HL-60 (cell line): ENCODE measurements around the gene ZBED3.

ENCODE experiments used
- DNase-seq, 2 experiments: peaks; one replicate each; pipeline ENCODE4 v3.0.0-alpha.2; 2010 to 2020; ENCODE audit warnings: low read depth in 1 of 2, low spot score in 1 of 2
- H3K27ac ChIP-seq: fragments of 250-450 bp; sonication (Bioruptor Pico); replicated peaks from 2 replicates; pipeline ENCODE4 v1.5.1; 2020; ENCODE audit warnings: mild to moderate bottlenecking, moderate library complexity
- H3K27me3 ChIP-seq: fragments of 250-450 bp; sonication (Bioruptor Pico); 2 replicates; pipeline ENCODE4 v1.5.1; 2021; ENCODE audit warnings: mild to moderate bottlenecking, moderate library complexity; ENCODE audit not compliant: insufficient read depth, poor library complexity, severe bottlenecking
- H3K4me3 ChIP-seq: replicated peaks from 2 replicates; pipeline ENCODE4 v1.5.1; 2011; ENCODE audit warnings: mild to moderate bottlenecking, control low read depth, low read length; ENCODE audit not compliant: insufficient read depth
- GABPA ChIP-seq: IDR thresholded peaks from 2 replicates; pipeline ENCODE4 v1.6.1; 2012; ENCODE audit warnings: low read depth
- POLR2AphosphoS5 ChIP-seq: IDR thresholded peaks from 2 replicates; pipeline ENCODE4 v1.6.1; 2012; ENCODE audit warnings: low read depth
- SPI1 ChIP-seq: IDR thresholded peaks from 2 replicates; pipeline ENCODE4 v1.6.1; 2012; ENCODE audit warnings: low read depth, mild to moderate bottlenecking, borderline replicate concordance
- TF ChIP-seq, protein P1 (sequence below): IDR thresholded peaks from 2 replicates; pipeline ENCODE4 v1.6.1; 2012; ENCODE audit warnings: low read depth; ENCODE audit not compliant: insufficient replicate concordance
- TF ChIP-seq, protein P2 (sequence below): IDR thresholded peaks from one replicate; pipeline ENCODE4 v1.5.1; 2011; ENCODE audit warnings: low read length, control low read depth, inconsistent platforms; ENCODE audit not compliant: insufficient read depth

ZBED3 gene

DNA sequence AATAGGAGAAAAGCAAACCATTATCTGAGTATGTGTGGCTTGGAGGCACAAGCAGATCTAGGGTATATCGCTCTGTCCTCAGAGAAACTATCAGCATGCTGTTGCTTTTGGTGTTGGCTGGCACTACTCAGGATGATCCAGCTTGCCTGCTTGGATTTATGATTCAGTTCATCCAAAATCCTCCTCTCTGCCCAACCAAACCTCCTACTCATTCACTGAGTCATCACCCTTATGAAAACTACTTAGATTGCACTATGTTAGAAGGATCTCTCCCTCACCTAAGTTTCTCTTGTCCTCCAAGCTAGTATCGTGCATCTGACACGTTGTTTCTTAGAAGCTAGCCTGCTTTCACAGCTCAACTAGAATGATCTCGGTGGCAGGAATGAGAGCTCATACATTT is 14.2 kb upstream of the ZBED3 start:
- H3K27ac ChIP-seq, result no peak overlapping the region
- no peak for DNase-seq
- TF ChIP-seq GABPA, result no peak
- TF ChIP-seq, protein P1, sequence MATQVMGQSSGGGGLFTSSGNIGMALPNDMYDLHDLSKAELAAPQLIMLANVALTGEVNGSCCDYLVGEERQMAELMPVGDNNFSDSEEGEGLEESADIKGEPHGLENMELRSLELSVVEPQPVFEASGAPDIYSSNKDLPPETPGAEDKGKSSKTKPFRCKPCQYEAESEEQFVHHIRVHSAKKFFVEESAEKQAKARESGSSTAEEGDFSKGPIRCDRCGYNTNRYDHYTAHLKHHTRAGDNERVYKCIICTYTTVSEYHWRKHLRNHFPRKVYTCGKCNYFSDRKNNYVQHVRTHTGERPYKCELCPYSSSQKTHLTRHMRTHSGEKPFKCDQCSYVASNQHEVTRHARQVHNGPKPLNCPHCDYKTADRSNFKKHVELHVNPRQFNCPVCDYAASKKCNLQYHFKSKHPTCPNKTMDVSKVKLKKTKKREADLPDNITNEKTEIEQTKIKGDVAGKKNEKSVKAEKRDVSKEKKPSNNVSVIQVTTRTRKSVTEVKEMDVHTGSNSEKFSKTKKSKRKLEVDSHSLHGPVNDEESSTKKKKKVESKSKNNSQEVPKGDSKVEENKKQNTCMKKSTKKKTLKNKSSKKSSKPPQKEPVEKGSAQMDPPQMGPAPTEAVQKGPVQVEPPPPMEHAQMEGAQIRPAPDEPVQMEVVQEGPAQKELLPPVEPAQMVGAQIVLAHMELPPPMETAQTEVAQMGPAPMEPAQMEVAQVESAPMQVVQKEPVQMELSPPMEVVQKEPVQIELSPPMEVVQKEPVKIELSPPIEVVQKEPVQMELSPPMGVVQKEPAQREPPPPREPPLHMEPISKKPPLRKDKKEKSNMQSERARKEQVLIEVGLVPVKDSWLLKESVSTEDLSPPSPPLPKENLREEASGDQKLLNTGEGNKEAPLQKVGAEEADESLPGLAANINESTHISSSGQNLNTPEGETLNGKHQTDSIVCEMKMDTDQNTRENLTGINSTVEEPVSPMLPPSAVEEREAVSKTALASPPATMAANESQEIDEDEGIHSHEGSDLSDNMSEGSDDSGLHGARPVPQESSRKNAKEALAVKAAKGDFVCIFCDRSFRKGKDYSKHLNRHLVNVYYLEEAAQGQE, result no peak
- no peak for TF ChIP-seq SPI1
- no peak for TF ChIP-seq POLR2AphosphoS5
- TF ChIP-seq, protein P2, sequence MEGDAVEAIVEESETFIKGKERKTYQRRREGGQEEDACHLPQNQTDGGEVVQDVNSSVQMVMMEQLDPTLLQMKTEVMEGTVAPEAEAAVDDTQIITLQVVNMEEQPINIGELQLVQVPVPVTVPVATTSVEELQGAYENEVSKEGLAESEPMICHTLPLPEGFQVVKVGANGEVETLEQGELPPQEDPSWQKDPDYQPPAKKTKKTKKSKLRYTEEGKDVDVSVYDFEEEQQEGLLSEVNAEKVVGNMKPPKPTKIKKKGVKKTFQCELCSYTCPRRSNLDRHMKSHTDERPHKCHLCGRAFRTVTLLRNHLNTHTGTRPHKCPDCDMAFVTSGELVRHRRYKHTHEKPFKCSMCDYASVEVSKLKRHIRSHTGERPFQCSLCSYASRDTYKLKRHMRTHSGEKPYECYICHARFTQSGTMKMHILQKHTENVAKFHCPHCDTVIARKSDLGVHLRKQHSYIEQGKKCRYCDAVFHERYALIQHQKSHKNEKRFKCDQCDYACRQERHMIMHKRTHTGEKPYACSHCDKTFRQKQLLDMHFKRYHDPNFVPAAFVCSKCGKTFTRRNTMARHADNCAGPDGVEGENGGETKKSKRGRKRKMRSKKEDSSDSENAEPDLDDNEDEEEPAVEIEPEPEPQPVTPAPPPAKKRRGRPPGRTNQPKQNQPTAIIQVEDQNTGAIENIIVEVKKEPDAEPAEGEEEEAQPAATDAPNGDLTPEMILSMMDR, result no peak
- H3K27me3 ChIP-seq, result no peaks in the 10 kb centered on the region
- H3K4me3 ChIP-seq, result no peak overlapping the region

DNA sequence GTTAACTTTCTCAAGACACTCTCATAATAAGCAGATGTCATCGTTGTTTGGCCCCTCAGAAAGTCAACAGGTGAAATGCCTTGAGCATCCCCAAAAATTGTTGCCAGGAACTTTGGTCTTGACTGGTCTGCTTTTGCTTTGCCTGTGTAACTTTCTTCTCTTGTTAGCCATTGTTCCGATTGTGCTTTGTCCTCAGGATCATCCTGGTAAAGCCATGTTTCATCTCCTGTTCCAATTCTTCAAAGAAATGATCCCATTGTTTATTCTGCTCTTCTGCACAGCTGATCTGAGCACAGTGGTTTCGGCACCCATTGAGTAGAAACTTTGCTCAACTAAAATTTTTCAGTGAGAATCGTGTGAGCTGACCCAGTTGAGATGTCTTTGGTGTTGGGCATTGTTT is 8.1 kb upstream of the ZBED3 start:
- Histone ChIP-seq H3K4me3 (no peak overlapping the region), H3K27ac (no peak overlapping the region), H3K27me3 (no peaks in the 10 kb centered on the region)
- TF ChIP-seq, protein P1, result no peak
- TF ChIP-seq POLR2AphosphoS5 (no peak), GABPA (no peak), SPI1 (no peak)
- TF ChIP-seq, protein P2, result no peak
- DNase-seq, result no peak

DNA sequence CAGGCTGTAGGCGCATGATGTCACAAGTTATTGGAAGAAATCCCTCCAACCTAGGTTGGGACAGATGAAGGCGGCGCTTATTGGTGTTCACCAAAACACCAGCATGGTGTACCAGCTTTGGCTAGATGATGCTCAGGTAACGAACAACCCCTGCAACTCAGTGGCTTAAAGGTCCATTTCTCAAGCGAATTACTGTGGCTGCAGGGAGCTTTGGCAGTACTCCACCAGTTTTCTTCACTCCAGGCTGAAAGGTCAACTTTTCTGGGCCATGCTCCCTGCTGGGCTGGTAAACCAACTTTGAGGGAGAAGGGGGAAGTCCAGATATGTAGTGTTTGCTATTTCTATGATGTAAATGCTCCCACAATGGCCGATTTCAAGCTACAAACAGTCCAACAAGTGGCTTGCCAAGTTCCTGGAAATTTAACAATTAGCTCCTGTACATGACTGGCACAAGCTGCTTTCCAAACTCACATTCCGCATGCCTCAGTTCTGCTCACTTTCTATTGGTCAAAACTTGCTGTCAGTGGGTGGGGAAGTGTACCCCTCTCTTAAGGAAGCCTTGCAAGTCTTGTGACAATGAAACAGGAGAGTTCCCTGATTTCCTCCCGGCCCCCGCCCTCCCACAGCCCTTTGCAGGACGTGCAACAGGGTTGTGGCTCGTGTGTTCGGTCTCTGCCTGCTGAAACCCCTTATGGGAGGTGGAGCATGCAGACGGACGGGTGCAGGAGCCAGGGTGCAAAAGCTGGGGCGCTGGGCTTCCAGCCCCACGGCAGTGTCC is 588 bp upstream of the ZBED3 start:
- Histone ChIP-seq H3K4me3 (peak overlapping the region; percentile 49; the same call in 1 of the 2 replicates), H3K27ac (no peak overlapping the region), H3K27me3 (no peaks in the 10 kb centered on the region)
- DNase-seq, result no peak
- TF ChIP-seq, protein P2, result no peak

DNA sequence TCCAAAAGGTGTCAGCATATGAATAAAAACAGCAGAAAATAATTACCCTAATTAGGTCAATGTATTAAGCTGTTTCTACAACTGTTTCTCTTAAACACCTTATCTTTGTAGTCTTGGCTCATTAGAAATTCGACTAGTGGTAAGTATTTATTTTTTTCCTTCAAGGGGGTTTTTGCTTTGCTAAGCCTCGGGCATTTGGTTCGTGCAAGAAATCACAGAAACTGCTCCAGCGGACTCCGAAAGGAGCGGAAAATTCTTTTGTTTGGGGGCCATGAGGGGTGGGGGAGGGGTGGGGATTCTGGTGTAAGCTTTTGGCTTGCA is 757 bp downstream of the ZBED3 start:
- Histone ChIP-seq H3K4me3 (peak overlapping the region; percentile 49), H3K27me3 (no peaks in the 10 kb centered on the region), H3K27ac (no peak overlapping the region)
- TF ChIP-seq, protein P2, result no peak
- TF ChIP-seq, protein P1, result no peak
- DNase-seq, result no peak
